Keratinocyte (primary cell): Measurements from ENCODE around the gene PAN2. TPM values are rescaled to one million over a fixed set of nuclear protein-coding genes. Genes with fewer than 3 reads are reported as not detected.

Experiments
- DNase-seq: peaks from one replicate; pipeline ENCODE4 v3.0.0-alpha.2; 2011; ENCODE audit warnings: low read depth, missing footprints, low spot score
- FAIRE-seq: peaks from 2 replicates; lab custom pipeline; 2011; peaks lifted over from hg19 to GRCh38; lab: Jason Lieb, UNC
- H2AFZ ChIP-seq: 2 replicates; pipeline ENCODE4 v1.6.0; 2012; ENCODE audit warnings: low read length, control low read depth, inconsistent platforms; ENCODE audit not compliant: control insufficient read depth
- H3K27ac ChIP-seq: 2 replicates; pipeline ENCODE4 v1.5.1; 2011; ENCODE audit warnings: low read length; ENCODE audit not compliant: control insufficient read depth, insufficient read depth
- H3K27me3 ChIP-seq: 3 replicates; pipeline ENCODE4 v1.6.0; 2011; ENCODE audit warnings: low read length; ENCODE audit not compliant: control insufficient read depth, insufficient read depth; ENCODE audit errors: extremely low read depth
- H3K36me3 ChIP-seq, 2 experiments: 2 replicates in 1 of 2; 3 replicates in 1 of 2; pipeline ENCODE4 v1.5.1; 2011; ENCODE audit warnings: low read length in 2 of 2, mild to moderate bottlenecking in 1 of 2; ENCODE audit not compliant: control insufficient read depth in 2 of 2, insufficient read depth in 2 of 2; ENCODE audit errors: extremely low read depth in 1 of 2
- H3K4me1 ChIP-seq: 3 replicates; pipeline ENCODE4 v1.5.1; 2011; ENCODE audit warnings: low read length; ENCODE audit not compliant: control insufficient read depth, insufficient read depth; ENCODE audit errors: extremely low read depth
- H3K4me2 ChIP-seq: 3 replicates; pipeline ENCODE4 v1.6.0; 2011; ENCODE audit warnings: low read depth, low read length; ENCODE audit not compliant: control insufficient read depth, insufficient read depth; ENCODE audit errors: extremely low read depth
- H3K4me3 ChIP-seq, 3 experiments: fragments of 200-600 bp in 1 of 3; sonication (generic) in 1 of 3; 2 replicates in 2 of 3; 3 replicates in 1 of 3; pipeline ENCODE4 v1.5.1; 2011 to 2016; ENCODE audit warnings: low read length in 3 of 3, mild to moderate bottlenecking in 3 of 3, control low read depth in 2 of 3, inconsistent platforms in 1 of 3, low read depth in 1 of 3, mixed read lengths in 1 of 3, mixed run types in 1 of 3, moderate library complexity in 1 of 3; ENCODE audit not compliant: control insufficient read depth in 2 of 3, insufficient read depth in 2 of 3; ENCODE audit errors: extremely low read depth in 1 of 3
- H3K79me2 ChIP-seq: 2 replicates; pipeline ENCODE4 v1.6.0; 2012; ENCODE audit warnings: low read length; ENCODE audit not compliant: control insufficient read depth, insufficient read depth
- H3K9ac ChIP-seq: 3 replicates; pipeline ENCODE4 v1.6.0; 2011; ENCODE audit warnings: low read length; ENCODE audit not compliant: control insufficient read depth, insufficient read depth; ENCODE audit errors: extremely low read depth
- H3K9me1 ChIP-seq: 3 replicates; pipeline ENCODE4 v1.6.0; 2011; ENCODE audit warnings: low read length; ENCODE audit not compliant: control insufficient read depth, insufficient read depth; ENCODE audit errors: extremely low read depth
- H3K9me3 ChIP-seq: 2 replicates; pipeline ENCODE4 v1.5.1; 2012; ENCODE audit warnings: low read depth, low read length; ENCODE audit not compliant: control insufficient read depth
- H4K20me1 ChIP-seq: 3 replicates; pipeline ENCODE4 v1.6.0; 2011; ENCODE audit warnings: low read length; ENCODE audit not compliant: control insufficient read depth, insufficient read depth; ENCODE audit errors: extremely low read depth
- CTCF ChIP-seq, 3 experiments: IDR thresholded peaks in 1 of 3; conservative IDR thresholded peaks in 1 of 3; optimal IDR thresholded peaks in 1 of 3; 2 replicates in 2 of 3; 3 replicates in 1 of 3; pipeline versions ENCODE3 to v1.5.1; 2011; ENCODE audit warnings: low read length in 3 of 3, mild to moderate bottlenecking in 3 of 3, moderate library complexity in 2 of 3, control low read depth in 1 of 3, inconsistent platforms in 1 of 3; ENCODE audit not compliant: insufficient read depth in 2 of 3; ENCODE audit errors: extremely low read depth in 1 of 3
- EZH2 ChIP-seq: IDR thresholded peaks from one replicate; pipeline ENCODE4 v1.6.1; 2012; ENCODE audit warnings: inconsistent platforms, mild to moderate bottlenecking, low read length, moderate library complexity
- dilution Hi-C: fragments of 300-500 bp; cut with MboI; formaldehyde crosslinking; loops from one replicate; pipeline ENCODE4 v1.7.0; 2020; ENCODE audit warnings: low sequenced_read_pairs; ENCODE audit not compliant: extremely low pct_ligation_motif_present
- polyA plus RNA-seq, 5 experiments: library from polyadenylated mRNA; depleted of rRNA in 3 of 5; stranded (reverse) in 3 of 5; stranded (forward) in 1 of 5; unstranded in 1 of 5; fragments of >200 nt; gene quantifications; 1 replicate in 1 of 5; 2 replicates in 3 of 5; 3 replicates in 1 of 5; pipeline versions ENCODE4 v1.2.1 to v1.2.3, GENCODE V29; 2011 to 2012; ENCODE audit warnings: missing spikeins in 2 of 5, low read depth in 1 of 5, low replicate concordance in 1 of 5

The PAN2 gene
- polyA plus RNA-seq, 1 donor (not counting 4 experiments of a cell fraction or from before 2014, with no cell fraction given), result 26.3 TPM

GRCh38 chr12:56271031-56271430 lies 62.8 kb downstream of the PAN2 start:
- H3K4me1 ChIP-seq, result peaks cover 5% of the 10 kb centered on the region
- no peak overlapping the region for H3K27ac ChIP-seq
- H3K79me2 ChIP-seq, result no peaks in the 10 kb centered on the region
- H3K9me3 ChIP-seq, result no peaks in the 10 kb centered on the region
- no peaks in the 10 kb centered on the region for H3K9me1 ChIP-seq
- H4K20me1 ChIP-seq, result no peaks in the 10 kb centered on the region
- H2AFZ ChIP-seq, result no peak overlapping the region
- DNase-seq (no peak), FAIRE-seq (no peak)
- TF ChIP-seq CTCF (optimal IDR thresholded peaks at IDR 0.05 in 1 of 3, IDR thresholded peaks at IDR 0.05 in 1 of 3, conservative IDR thresholded peaks at IDR 0.05 in 1 of 3; ENCODE audit: extremely low read depth in 1 of 3, insufficient read depth in 2 of 3, low read length in 3 of 3) (peak; percentile 31 to 54 (median 54)), EZH2 (no peak)
- dilution Hi-C loops, result no loop called here
- H3K9ac ChIP-seq, result no peak overlapping the region
- peaks cover 17 to 30% of the 10 kb centered on the region in 2 experiments for H3K36me3 ChIP-seq
- H3K4me2 ChIP-seq, result no peak overlapping the region
- no peak overlapping the region for H3K4me3 ChIP-seq
- H3K27me3 ChIP-seq, result no peaks in the 10 kb centered on the region

GRCh38 chr12:56267443-56268071 lies 66.2 kb downstream of the PAN2 start:
- H3K9ac ChIP-seq, result peak overlapping the region; percentile 87
- DNase-seq (no peak), FAIRE-seq (no peak)
- no peaks in the 10 kb centered on the region for H3K9me1 ChIP-seq
- dilution Hi-C loops, result no loop called here
- H3K79me2 ChIP-seq, result no peaks in the 10 kb centered on the region
- no peaks in the 10 kb centered on the region for H3K27me3 ChIP-seq
- no peaks in the 10 kb centered on the region for H3K9me3 ChIP-seq
- H2AFZ ChIP-seq, result peak overlapping the region; percentile 96
- no peak for TF ChIP-seq EZH2
- TF ChIP-seq CTCF (optimal IDR thresholded peaks at IDR 0.05 in 1 of 3, IDR thresholded peaks at IDR 0.05 in 1 of 3, conservative IDR thresholded peaks at IDR 0.05 in 1 of 3; ENCODE audit: extremely low read depth in 1 of 3, insufficient read depth in 2 of 3, low read length in 3 of 3), result no peak
- H3K27ac ChIP-seq, result no peak overlapping the region
- peak overlapping the region; percentile 98 for H3K4me2 ChIP-seq
- H3K4me3 ChIP-seq, result peak overlapping the region; percentile 48 to 92 (median 78)
- H4K20me1 ChIP-seq, result no peaks in the 10 kb centered on the region
- peaks cover 0 to 11% of the 10 kb centered on the region in 2 experiments for H3K36me3 ChIP-seq
- peaks cover 5% of the 10 kb centered on the region for H3K4me1 ChIP-seq
